Thyroid gland (tissue), 4 donors: ENCODE results near the gene ARMC5. TPM values are rescaled to one million over a fixed set of nuclear protein-coding genes. Genes with fewer than 3 reads are reported as not detected.
"Not testable (repeated sequence)": the region's sequence is repeated elsewhere in the genome, so short reads cannot be mapped to it uniquely, and the experiment has no call there.

Experiments used
- DNase-seq, 2 donors: peaks; one replicate each; pipeline ENCODE4 v3.0.0-alpha.2; 2019
- H3K27ac ChIP-seq, 3 donors: fragments of 200-600 bp; sonication (generic); 1 replicate in 2 of 3; 2 replicates in 1 of 3; pipeline ENCODE4 v1.5.1; 2016 to 2019; ENCODE audit warnings: mild to moderate bottlenecking in 1 of 3, moderate library complexity in 1 of 3
- H3K27me3 ChIP-seq: fragments of 200-600 bp; sonication (generic); one replicate; pipeline ENCODE4 v1.5.1; 2019
- H3K36me3 ChIP-seq, 2 donors: fragments of 200-600 bp; sonication (generic); one replicate each; pipeline ENCODE4 v1.5.1; 2016 to 2019
- H3K4me1 ChIP-seq, 2 donors: fragments of 200-600 bp; sonication (generic); one replicate each; pipeline ENCODE4 v1.5.1; 2017 to 2019
- H3K4me3 ChIP-seq, 3 donors: fragments of 200-600 bp; sonication (generic); replicated peaks in 1 of 3; 1 replicate in 2 of 3; 2 replicates in 1 of 3; pipeline ENCODE4 v1.5.1; 2016; ENCODE audit warnings: mild to moderate bottlenecking in 1 of 3
- H3K9me3 ChIP-seq: fragments of 200-600 bp; sonication (generic); one replicate; pipeline ENCODE4 v1.5.1; 2017
- POLR2A ChIP-seq, 2 donors: fragments of 450-650 bp; IDR thresholded peaks; one replicate each; pipeline ENCODE4 v1.6.1; 2017; ENCODE audit warnings: antibody characterized with exemption in 2 of 2, mild to moderate bottlenecking in 2 of 2, moderate library complexity in 1 of 2
- whole genome bisulfite sequencing, 2 donors: methylation state at CpG; one replicate each; pipeline ENCODE4 v1.1.5; 2017; 5-methylcytosine and 5-hydroxymethylcytosine counted together
- intact Hi-C: fragments of 100-400 bp; cut with DNase I; formaldehyde crosslinking; loops from one replicate; pipeline ENCODE4 v1.15.1; 2023
- total RNA-seq, 4 donors: library from RNA; depleted of rRNA; stranded (reverse); fragments of >200 nt; gene quantifications; one replicate each; pipeline ENCODE4 v1.2.3, GENCODE V29; 2016
- TF ChIP-seq, protein P1 (sequence below), 6 experiments: fragments of 200-600 bp in 3 of 6; fragments of 450-650 bp in 3 of 6; sonication (generic) in 3 of 6; IDR thresholded peaks; one replicate each; pipeline ENCODE4 v1.5.1; 2016 to 2019; ENCODE audit warnings: antibody characterized with exemption in 6 of 6, mild to moderate bottlenecking in 2 of 6, inconsistent platforms in 1 of 6, moderate library complexity in 1 of 6

The ARMC5 gene
- total RNA-seq, 4 donors from 2014 or later, result 13.2 to 18.0 (median 15.3) TPM

DNA sequence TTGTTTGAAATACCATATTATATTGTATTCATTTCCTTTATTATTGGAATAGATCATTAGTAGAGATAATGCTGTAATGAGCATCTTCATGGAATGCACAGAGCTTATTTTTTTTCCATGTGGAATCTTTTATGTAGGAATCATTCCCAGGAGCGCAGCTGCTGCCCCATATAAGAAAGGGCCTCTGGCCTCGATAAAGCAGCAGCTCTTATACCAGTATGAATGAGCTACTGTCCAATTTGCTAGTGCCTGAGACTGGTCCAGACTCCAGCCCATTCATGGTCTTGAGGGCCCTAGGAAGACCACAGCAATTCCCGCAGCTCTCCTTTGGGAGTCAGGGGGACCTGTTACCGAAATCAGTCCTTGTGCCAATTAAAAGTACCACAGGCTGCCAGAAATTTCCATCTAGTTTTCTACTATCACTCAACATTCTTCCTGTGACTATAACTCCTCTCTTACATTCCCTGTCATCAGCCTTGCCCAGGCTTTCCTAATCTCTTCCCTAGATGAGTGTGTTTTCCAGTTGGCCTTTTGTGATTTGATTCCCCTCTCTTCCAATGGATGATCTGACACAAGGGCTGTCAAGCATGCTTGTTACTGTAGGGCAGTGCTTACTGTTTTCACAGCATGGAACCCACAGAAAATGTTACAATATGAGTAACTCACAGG, 18.7 kb upstream of the ARMC5 start:
- no peaks in the 10 kb centered on the region for H3K27me3 ChIP-seq
- DNase-seq, result no peak
- peaks cover 0 to 7% of the 10 kb centered on the region in 2 donors for H3K4me1 ChIP-seq
- TF ChIP-seq, protein P1, sequence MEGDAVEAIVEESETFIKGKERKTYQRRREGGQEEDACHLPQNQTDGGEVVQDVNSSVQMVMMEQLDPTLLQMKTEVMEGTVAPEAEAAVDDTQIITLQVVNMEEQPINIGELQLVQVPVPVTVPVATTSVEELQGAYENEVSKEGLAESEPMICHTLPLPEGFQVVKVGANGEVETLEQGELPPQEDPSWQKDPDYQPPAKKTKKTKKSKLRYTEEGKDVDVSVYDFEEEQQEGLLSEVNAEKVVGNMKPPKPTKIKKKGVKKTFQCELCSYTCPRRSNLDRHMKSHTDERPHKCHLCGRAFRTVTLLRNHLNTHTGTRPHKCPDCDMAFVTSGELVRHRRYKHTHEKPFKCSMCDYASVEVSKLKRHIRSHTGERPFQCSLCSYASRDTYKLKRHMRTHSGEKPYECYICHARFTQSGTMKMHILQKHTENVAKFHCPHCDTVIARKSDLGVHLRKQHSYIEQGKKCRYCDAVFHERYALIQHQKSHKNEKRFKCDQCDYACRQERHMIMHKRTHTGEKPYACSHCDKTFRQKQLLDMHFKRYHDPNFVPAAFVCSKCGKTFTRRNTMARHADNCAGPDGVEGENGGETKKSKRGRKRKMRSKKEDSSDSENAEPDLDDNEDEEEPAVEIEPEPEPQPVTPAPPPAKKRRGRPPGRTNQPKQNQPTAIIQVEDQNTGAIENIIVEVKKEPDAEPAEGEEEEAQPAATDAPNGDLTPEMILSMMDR (IDR thresholded peaks at IDR 0.05), result no peak
- TF ChIP-seq POLR2A (IDR thresholded peaks at IDR 0.05), result no peak
- H3K9me3 ChIP-seq, result no peaks in the 10 kb centered on the region
- no peak overlapping the region for H3K27ac ChIP-seq
- H3K4me3 ChIP-seq, result no peak overlapping the region
- intact Hi-C loops, result no loop called here
- no peaks in the 10 kb centered on the region for H3K36me3 ChIP-seq
- 72 to 77% methylated on average over 4 of the region's 4 CpGs for WGBS, 2 donors

DNA sequence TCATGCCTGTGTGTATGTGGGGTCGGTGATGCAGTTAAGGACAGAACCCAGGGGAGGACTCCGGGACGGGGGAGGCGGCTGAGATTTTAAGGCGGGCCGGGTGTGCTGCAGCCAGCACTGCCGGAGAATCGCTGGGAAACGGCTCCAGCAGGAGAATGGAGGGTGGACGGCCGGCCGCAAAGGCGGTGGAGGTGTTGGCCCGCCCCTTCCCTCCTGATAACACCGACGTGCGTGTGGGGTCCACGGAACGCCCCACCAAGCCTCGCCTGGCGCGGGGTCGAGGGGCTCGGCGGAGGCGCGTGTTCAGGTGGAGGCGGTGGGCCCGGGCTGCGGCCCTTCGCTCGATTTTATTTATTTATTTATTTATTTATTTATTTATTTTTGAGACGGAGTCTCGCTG, 17.3 kb upstream of the ARMC5 start:
- intact Hi-C loops, result loop anchor here (2.0 kb wide), 1 partner anchor 457 kb away; the partner anchor contains the start of gene HSD3B7
- TF ChIP-seq, protein P1 (IDR thresholded peaks at IDR 0.05), result no peak
- TF ChIP-seq POLR2A (IDR thresholded peaks at IDR 0.05), result no peak
- H3K4me3 ChIP-seq, result peak overlapping the region in 1 of 3 donors; percentile 69
- no peak for DNase-seq
- no peak overlapping the region for H3K27ac ChIP-seq
- H3K27me3 ChIP-seq, result no peaks in the 10 kb centered on the region
- no peaks in the 10 kb centered on the region for H3K9me3 ChIP-seq
- 65 to 83% methylated on average over 34 of the region's 34 CpGs for WGBS, 2 donors
- H3K4me1 ChIP-seq, result peaks cover 0 to 7% of the 10 kb centered on the region in 2 donors
- no peaks in the 10 kb centered on the region for H3K36me3 ChIP-seq

- H3K27ac ChIP-seq, H3K27me3 ChIP-seq, H3K4me1 ChIP-seq, H3K36me3 ChIP-seq, DNase-seq, intact Hi-C loops, H3K4me3 ChIP-seq, H3K9me3 ChIP-seq: not testable (repeated sequence)
- 75 to 88% methylated on average over 6 of the region's 6 CpGs for WGBS, 2 donors
Observed at GRCh38 chr16:31445931-31446330, 13.4 kb upstream of the ARMC5 start.

GRCh38 chr16:31451201-31451600, 8.1 kb upstream of the ARMC5 start:
- Histone ChIP-seq H3K27ac (no peak overlapping the region), H3K4me1 (peaks cover 32 to 44% of the 10 kb centered on the region in 2 donors), H3K36me3 (no peaks in the 10 kb centered on the region), H3K27me3 (no peaks in the 10 kb centered on the region), H3K9me3 (no peaks in the 10 kb centered on the region), H3K4me3 (no peak overlapping the region)
- 94 to 95% methylated on average over 5 of the region's 5 CpGs for WGBS, 2 donors
- TF ChIP-seq, protein P1 (IDR thresholded peaks at IDR 0.05), result no peak
- TF ChIP-seq POLR2A (IDR thresholded peaks at IDR 0.05), result no peak
- intact Hi-C loops, result no loop called here
- no peak for DNase-seq

DNA sequence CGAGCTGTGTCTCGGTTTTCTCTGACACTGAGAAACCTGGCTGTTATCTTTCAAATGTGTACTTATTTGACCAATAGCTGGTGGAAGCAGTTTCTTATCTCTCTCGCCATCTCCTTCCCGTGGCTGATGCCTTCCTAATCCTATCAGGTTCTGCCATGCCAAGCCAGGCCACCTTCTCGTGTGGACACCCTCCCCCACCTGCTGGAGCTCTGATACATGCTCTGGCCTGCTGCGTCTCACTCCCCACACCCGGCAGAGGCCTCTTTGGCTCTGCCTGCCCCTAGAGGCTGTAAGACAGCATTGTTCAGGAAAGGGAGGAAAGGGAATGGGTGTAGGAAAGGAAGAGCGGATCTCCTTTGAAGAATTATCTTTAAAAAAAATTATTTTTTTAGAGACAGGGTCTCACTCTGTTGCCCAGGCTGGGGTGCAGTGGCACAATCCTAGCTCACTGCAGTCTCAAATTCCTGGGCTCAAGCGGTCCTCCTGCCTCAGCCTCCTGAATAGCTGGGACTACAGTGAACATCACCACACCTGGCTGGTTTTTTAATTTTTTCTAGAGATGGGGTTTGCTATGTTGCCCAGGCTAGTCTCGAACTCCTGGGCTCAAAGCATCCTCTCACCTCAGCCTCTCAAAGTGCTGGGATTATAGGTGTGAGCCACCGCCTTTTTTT, 7.5 kb upstream of the ARMC5 start:
- no peak for TF ChIP-seq POLR2A (IDR thresholded peaks at IDR 0.05)
- TF ChIP-seq, protein P1 (IDR thresholded peaks at IDR 0.05), result peak in 4 of 6 experiments; percentile 29 to 58 (median 48)
- DNase-seq, result peak; percentile 72 to 74
- Histone ChIP-seq H3K4me1 (peaks cover 36 to 48% of the 10 kb centered on the region in 2 donors), H3K4me3 (no peak overlapping the region), H3K27ac (peak overlapping the region in 2 of 3 donors; percentile 58 to 69), H3K27me3 (no peaks in the 10 kb centered on the region), H3K36me3 (no peaks in the 10 kb centered on the region), H3K9me3 (no peaks in the 10 kb centered on the region)
- 45 to 50% methylated on average over 11 of the region's 11 CpGs for WGBS, 2 donors
- intact Hi-C loops, result no loop called here
